Effector memory CD8-positive, alpha-beta T cell (primary cell): ENCODE data around the gene C1orf115.

Experiments used
- ATAC-seq: fragments of 150-1000 bp; cut with Tn5 transposase; replicated peaks from 2 replicates; pipeline ENCODE4 v1.10.0; 2021; ENCODE audit warnings: mild to moderate bottlenecking, moderate library complexity
- DNase-seq, 3 experiments: peaks; one replicate each; pipeline ENCODE4 v3.0.0; 2021
- H3K27ac Mint-ChIP-seq, 2 donors: one replicate each; pipeline ENCODE4 v1.8.0; 2022; ENCODE audit warnings: mild to moderate bottlenecking in 2 of 2, mixed read lengths in 2 of 2, moderate library complexity in 2 of 2
- H3K27me3 Mint-ChIP-seq, 2 donors: one replicate each; pipeline ENCODE4 v1.8.0; 2022; ENCODE audit warnings: mixed read lengths in 2 of 2
- H3K36me3 Mint-ChIP-seq: one replicate; pipeline ENCODE4 v1.8.0; 2022; ENCODE audit warnings: mild to moderate bottlenecking, moderate library complexity, mixed read lengths; ENCODE audit not compliant: insufficient read depth
- H3K4me1 Mint-ChIP-seq, 2 donors: one replicate each; pipeline ENCODE4 v1.8.0; 2022; ENCODE audit warnings: low read depth in 2 of 2, mixed read lengths in 2 of 2
- H3K4me3 Mint-ChIP-seq, 2 donors: one replicate each; pipeline ENCODE4 v1.8.0; 2022; ENCODE audit warnings: mild to moderate bottlenecking in 2 of 2, mixed read lengths in 2 of 2, moderate library complexity in 2 of 2
- H3K9me3 Mint-ChIP-seq, 2 donors: one replicate each; pipeline ENCODE4 v1.8.0; 2022; ENCODE audit warnings: mixed read lengths in 2 of 2
- total RNA-seq, 9 experiments: gene quantifications; one replicate each; lab custom pipeline; 2026; lab: John Stamatoyannopoulos, UW

Gene C1orf115, protein sequence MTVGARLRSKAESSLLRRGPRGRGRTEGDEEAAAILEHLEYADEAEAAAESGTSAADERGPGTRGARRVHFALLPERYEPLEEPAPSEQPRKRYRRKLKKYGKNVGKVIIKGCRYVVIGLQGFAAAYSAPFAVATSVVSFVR
- total RNA-seq, result 0.46 to 3.6 (median 0.88) reads per million in 9 experiments

DNA sequence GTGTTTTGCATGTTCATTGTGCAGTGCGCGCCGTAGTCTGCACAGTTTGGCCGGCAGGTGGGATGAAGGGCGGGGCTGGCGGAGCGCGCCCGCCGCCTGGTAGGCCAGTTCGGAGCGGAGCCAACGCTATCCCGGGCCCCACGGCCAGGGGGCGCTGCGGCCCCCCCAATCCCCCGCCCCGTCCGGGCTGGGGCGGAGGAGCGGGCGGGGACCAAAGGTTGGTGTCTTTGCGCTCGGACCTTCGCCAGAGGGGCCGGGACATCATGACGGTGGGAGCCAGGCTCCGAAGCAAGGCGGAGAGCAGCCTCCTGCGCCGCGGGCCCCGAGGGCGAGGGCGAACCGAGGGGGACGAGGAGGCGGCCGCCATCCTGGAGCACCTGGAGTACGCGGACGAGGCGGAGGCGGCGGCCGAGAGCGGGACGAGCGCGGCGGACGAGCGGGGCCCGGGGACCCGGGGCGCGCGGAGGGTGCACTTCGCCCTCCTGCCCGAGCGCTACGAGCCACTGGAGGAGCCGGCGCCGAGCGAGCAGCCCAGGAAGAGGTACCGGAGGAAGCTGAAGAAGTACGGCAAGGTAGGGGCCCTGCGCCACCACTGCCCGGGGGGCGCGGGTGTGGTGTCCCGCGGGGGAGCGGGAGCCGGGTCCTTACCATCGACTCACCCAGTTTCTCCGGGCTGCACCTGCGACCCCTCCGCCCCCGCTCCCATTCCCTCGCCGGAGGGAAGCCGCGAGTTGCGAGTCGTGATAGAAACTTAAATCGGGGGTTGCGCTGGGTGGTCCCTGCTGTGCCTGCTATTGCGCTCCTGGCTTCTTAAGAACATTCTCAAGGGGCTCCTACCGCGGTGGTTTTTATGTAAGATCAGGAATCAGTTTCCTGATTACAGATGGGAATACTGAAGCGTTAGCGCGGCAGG is at the start of gene C1orf115:
Gene C1orf115 (plus strand): TSS at position 224 of the 913 bp plus-strand sequence. CDS start 40 bp downstream, at position 264.
- ATAC-seq (peak; percentile 94), DNase-seq (peak; percentile 13 to 42 (median 40))
- peaks cover 8 to 28% of the 10 kb centered on the region in 2 donors for H3K27me3 Mint-ChIP-seq
- H3K9me3 Mint-ChIP-seq, result no peaks in the 10 kb centered on the region
- no peak within 1 kb of the TSS for H3K27ac Mint-ChIP-seq
- peaks cover 5% of the 10 kb centered on the region for H3K36me3 Mint-ChIP-seq
- peak within 1 kb of the TSS; percentile 61 to 71 for H3K4me3 Mint-ChIP-seq
- peaks cover 3 to 4% of the 10 kb centered on the region in 2 donors for H3K4me1 Mint-ChIP-seq

DNA sequence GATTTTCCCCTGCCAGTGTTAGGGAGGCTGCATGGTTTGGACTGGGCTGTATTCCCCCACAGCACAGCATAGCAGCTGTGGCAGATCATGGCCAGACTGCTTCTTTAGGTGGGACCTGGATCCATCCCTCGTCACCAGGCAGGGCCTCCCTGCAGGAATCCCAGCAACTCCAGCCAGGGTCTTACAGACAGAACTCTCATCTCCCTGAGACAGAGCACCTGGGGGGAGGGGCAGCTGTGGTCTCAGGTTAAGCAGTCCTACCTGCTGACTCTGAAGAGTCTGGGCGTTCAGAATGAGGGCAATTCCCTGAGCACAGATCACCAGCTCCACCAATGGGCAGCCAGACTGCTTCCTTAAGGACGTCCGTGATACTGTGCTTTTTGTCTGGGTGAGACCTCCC is 47.9 kb upstream of the C1orf115 start:
- no peak overlapping the region for H3K27ac Mint-ChIP-seq
- H3K9me3 Mint-ChIP-seq, result no peaks in the 10 kb centered on the region
- H3K4me3 Mint-ChIP-seq, result no peak overlapping the region
- H3K27me3 Mint-ChIP-seq, result peaks cover 0 to 15% of the 10 kb centered on the region in 2 donors
- DNase-seq (no peak), ATAC-seq (no peak)
- no peaks in the 10 kb centered on the region for H3K4me1 Mint-ChIP-seq
- no peaks in the 10 kb centered on the region for H3K36me3 Mint-ChIP-seq

DNA sequence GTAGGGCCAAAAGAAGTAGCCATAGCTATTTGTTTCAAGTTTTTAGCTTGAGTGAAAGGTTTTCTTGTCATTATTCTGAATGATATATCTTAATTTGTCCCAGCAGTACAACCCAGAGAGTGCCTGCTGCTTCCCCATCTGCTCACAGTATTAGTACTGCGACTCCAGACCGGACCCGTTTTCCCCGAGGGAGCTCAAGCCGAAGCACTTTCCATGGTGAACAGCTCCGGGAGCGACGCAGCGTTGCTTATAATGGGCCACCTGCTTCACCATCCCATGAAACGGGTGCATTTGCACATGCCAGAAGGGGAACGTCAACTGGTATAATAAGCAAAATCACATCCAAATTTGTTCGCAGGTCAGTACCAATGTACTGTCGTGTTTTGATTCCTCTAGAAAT is 37.2 kb upstream of the C1orf115 start:
- Mint-ChIP-seq H3K4me3 (no peak overlapping the region), H3K4me1 (no peaks in the 10 kb centered on the region), H3K27me3 (peaks cover 7 to 10% of the 10 kb centered on the region in 2 donors), H3K9me3 (no peaks in the 10 kb centered on the region), H3K27ac (no peak overlapping the region), H3K36me3 (no peaks in the 10 kb centered on the region)
- ATAC-seq (no peak), DNase-seq (no peak)

DNA sequence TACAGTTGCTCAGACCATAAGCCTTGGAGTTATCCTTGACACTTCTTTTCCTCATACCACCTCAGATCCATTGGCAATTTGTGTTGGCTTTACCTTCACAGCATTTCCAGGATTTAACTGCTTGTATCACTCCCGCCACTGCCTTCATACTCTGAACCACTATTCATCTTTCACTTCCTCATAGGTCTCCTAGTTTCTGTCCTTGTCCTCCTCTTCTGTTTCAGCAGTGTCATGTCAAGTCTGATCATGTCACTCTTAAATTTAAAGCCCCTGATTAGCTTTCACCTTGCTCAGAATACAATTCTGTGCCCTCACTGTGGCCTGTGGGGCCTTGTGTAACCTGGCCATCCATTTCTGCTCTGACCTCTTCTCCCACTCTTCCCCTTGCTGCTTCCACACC is 34.7 kb upstream of the C1orf115 start:
- ATAC-seq (no peak), DNase-seq (no peak)
- Mint-ChIP-seq H3K9me3 (no peaks in the 10 kb centered on the region), H3K36me3 (no peaks in the 10 kb centered on the region), H3K27ac (no peak overlapping the region), H3K27me3 (peaks cover 8 to 10% of the 10 kb centered on the region in 2 donors), H3K4me1 (no peaks in the 10 kb centered on the region), H3K4me3 (no peak overlapping the region)

DNA sequence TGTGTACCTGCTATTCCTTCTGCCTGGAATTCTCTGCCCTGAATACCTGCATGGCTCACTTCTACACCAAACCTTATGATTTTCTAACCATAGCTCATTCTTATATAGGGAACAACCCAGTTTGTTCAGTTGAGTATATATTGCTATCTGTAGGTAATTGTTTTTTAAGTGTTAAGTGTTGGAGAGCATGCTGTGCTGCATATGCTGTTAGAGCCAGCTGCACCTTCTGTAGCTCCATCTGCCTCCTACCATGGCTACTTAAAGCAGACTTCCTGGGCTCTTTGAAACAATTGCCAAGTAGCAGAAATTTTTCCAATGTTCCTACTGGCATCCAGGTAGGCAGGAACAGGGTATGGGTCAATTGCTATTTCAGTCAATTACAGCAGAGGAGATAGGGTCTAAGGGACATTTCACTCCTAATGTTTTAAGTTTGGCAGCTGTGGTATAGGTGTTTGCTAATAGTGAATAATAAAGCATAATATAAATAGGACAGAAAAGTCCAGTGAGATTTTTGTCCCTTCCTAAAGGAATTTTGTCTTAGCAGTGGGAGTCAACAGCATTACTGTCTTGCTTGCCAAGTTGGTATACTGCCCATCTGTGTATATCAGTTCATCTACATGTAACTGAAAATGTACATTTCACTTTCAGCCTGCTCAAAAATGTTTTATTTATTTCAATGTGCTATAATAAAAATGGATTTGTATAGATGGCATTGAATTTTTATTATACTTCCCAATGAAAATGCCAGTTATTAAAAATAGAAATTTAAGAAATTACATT is 34.0 kb upstream of the C1orf115 start:
- H3K4me3 Mint-ChIP-seq, result no peak overlapping the region
- H3K9me3 Mint-ChIP-seq, result no peaks in the 10 kb centered on the region
- H3K27ac Mint-ChIP-seq, result no peak overlapping the region
- no peaks in the 10 kb centered on the region for H3K4me1 Mint-ChIP-seq
- ATAC-seq, result no peak
- no peak for DNase-seq
- H3K27me3 Mint-ChIP-seq, result peaks cover 10 to 14% of the 10 kb centered on the region in 2 donors
- H3K36me3 Mint-ChIP-seq, result no peaks in the 10 kb centered on the region

DNA sequence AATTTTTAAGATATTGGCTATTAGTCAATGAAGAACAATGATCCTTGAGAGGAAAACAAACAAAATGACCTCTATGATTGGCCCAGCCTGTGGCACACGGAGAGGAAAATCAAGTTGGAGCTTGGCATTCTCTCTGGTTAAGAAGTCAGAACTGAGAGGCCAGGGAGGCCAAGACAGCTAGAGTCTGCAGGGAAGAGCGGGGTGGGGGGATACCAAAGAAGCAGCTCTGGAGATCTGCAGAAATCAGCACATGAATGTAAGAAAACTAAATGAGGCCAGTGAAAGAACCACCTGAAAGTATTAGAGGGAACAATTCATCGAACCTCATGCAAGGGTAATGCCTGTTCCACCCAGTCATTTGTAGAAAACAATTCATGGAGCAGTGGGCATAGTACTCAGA is 23.8 kb upstream of the C1orf115 start:
- ATAC-seq, result no peak

DNA sequence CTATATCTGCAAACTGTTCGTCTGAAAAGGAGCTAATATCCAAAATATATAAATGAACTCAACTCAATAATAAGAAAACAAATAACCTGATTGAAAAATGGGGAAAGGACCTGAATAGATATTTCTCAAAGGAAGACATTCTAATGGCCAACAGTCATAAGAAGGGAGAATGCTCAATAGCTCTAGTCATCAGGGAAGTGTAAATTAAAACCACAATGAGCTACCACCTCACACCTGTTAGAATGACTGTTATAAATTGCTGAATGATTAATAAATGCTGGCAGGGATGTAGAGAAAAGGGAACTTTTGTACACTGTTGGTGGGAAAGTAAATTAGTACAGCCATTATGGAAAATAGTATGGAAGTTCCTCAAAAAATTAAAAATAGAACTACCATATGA is 21.2 kb upstream of the C1orf115 start:
- Mint-ChIP-seq H3K4me1 (no peaks in the 10 kb centered on the region), H3K9me3 (peaks cover 0 to 1% of the 10 kb centered on the region in 2 donors), H3K27me3 (peaks cover 16% of the 10 kb centered on the region in 2 donors), H3K36me3 (no peaks in the 10 kb centered on the region), H3K4me3 (no peak overlapping the region), H3K27ac (no peak overlapping the region)
- no peak for ATAC-seq
- DNase-seq, result no peak

More for the DNA sequence above, 23.8 kb upstream of the C1orf115 start:
- Mint-ChIP-seq H3K27ac (no peak overlapping the region), H3K9me3 (peaks cover 0 to 1% of the 10 kb centered on the region in 2 donors), H3K4me1 (no peaks in the 10 kb centered on the region), H3K36me3 (no peaks in the 10 kb centered on the region), H3K27me3 (peaks cover 19 to 21% of the 10 kb centered on the region in 2 donors), H3K4me3 (no peak overlapping the region)
- DNase-seq, result no peak

DNA sequence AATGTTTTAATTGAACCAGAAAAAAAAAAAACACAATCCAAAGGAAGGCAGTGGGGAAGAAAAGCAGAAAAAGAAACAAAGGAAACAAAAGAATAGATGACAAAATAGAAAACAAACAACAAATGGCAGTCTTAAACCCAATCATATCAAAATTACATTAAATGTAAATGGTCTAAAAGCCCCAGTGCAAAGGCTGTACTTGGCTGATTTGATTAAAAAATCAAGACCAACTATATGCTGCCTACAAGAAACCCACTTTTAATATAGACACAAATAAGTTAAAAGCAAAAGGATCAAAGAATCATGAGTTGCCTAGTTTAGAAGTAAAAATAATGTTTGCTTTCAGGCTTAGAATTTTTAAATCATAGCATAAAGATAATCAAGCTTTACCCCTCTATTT is 19.8 kb upstream of the C1orf115 start:
- H3K4me3 Mint-ChIP-seq, result no peak overlapping the region
- H3K9me3 Mint-ChIP-seq, result peaks cover 0 to 1% of the 10 kb centered on the region in 2 donors
- no peak for DNase-seq
- no peak for ATAC-seq
- H3K4me1 Mint-ChIP-seq, result no peaks in the 10 kb centered on the region
- H3K27me3 Mint-ChIP-seq, result peaks cover 9 to 16% of the 10 kb centered on the region in 2 donors
- H3K27ac Mint-ChIP-seq, result no peak overlapping the region
- H3K36me3 Mint-ChIP-seq, result no peaks in the 10 kb centered on the region

DNA sequence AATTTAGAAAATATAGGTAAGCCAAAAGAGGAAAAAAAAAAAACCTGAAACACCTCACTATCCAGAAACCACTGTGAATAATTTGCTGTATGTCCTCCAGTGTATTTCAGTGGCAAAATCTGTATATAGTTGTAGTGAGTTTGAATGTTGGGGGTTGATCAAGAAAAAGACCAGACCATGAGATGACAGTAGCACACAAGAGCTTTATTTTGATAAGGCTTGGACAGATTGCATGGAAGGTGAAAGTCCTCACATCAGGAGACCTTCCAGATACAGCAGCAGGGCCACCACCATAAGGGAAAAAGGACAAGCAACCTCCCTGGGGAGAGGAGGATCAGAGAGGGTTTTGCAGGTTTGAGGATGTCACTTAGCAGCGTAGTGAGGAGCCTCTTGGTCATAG is 16.2 kb upstream of the C1orf115 start:
- no peaks in the 10 kb centered on the region for H3K36me3 Mint-ChIP-seq
- no peak overlapping the region for H3K4me3 Mint-ChIP-seq
- H3K27ac Mint-ChIP-seq, result no peak overlapping the region
- H3K4me1 Mint-ChIP-seq, result no peaks in the 10 kb centered on the region
- no peak for ATAC-seq
- peaks cover 0 to 18% of the 10 kb centered on the region in 2 donors for H3K27me3 Mint-ChIP-seq
- peaks cover 0 to 1% of the 10 kb centered on the region in 2 donors for H3K9me3 Mint-ChIP-seq
- DNase-seq, result no peak

DNA sequence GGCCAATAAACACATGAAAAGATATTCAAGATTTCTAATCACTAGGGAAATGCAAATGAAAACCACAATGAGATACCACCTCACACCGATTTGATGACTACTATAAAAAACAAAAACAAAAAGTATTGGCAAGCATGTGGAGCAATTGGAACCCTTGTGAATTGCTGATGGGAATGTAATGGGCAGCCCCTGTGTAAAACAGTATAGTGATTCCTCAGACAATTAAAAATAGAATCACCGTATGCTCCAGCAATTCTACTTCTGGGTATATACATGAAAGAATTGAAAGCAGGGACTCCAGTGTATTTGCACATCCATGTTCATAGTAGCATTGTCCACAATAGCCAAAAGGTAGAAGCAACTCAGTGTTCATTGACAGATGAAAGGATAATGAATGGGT is 12.9 kb upstream of the C1orf115 start:
- Mint-ChIP-seq H3K4me1 (no peaks in the 10 kb centered on the region), H3K27me3 (peaks cover 0 to 18% of the 10 kb centered on the region in 2 donors), H3K36me3 (no peaks in the 10 kb centered on the region), H3K9me3 (no peaks in the 10 kb centered on the region), H3K4me3 (no peak overlapping the region), H3K27ac (no peak overlapping the region)
- DNase-seq (no peak), ATAC-seq (no peak)

DNA sequence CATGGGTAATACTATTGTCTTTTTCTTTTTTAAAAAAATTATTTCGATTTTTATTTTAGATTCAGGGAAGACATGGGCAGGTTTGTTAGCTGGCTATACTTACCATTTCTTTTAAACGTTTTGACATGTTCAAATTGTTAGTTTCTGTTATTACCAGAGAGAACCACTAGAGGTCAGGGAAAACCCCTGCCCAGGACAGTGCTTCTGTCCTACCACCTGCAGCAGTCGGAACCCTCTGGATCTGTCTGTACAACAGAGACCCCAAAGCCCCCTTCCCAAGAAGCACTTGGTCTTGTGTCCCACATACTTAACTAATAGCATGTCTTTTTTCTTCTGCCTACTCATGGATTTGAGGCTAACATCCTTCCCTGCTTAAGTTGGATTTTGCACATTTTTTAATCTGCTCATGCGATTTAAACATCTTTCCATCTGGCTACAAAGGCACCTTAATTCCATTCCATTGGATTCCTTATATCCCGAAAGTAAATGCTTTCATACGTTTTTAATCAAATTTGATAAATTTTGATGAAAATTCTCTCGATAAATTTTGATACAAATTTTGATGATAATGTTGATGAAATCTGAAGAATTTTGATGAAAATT is 10.0 kb upstream of the C1orf115 start:
- Mint-ChIP-seq H3K27ac (no peak overlapping the region), H3K4me3 (no peak overlapping the region), H3K4me1 (no peaks in the 10 kb centered on the region), H3K36me3 (no peaks in the 10 kb centered on the region), H3K9me3 (no peaks in the 10 kb centered on the region), H3K27me3 (peaks cover 0 to 7% of the 10 kb centered on the region in 2 donors)
- ATAC-seq (peak; percentile 41), DNase-seq (no peak)

DNA sequence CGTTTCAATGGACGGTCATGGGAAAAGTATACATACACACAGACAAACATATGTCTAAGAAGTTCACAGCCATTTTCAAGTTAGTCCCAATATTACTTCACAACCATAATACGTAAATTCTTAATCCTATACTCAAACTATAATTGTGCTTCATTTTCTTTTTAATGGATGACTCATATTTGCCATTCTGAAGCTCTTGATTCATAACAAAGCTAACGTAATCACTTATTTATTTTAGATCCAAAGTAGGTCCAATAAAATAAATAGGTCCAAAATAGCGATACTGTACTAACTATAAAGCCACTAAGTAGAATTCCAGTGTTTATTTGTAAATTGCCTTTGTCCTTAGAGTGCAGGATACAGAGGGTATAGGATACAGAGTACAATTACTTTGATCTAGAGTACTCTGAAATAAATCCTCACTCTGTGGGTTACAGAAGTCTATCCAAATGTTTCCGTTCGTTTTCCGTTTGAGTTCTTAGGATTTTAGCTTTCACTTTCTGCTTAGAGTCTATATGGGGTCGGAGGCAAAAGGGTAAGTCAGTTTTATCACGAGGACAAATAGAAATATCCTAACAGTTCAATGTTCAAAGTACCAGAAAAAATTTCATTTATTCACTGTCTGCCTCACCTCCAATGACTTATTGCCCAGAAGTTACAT is 8.8 kb upstream of the C1orf115 start:
- H3K4me1 Mint-ChIP-seq, result no peaks in the 10 kb centered on the region
- H3K36me3 Mint-ChIP-seq, result peaks cover under 1% of the 10 kb centered on the region
- peaks cover 0 to 2% of the 10 kb centered on the region in 2 donors for H3K27me3 Mint-ChIP-seq
- H3K27ac Mint-ChIP-seq, result no peak overlapping the region
- no peak for DNase-seq
- H3K9me3 Mint-ChIP-seq, result no peaks in the 10 kb centered on the region
- no peak overlapping the region for H3K4me3 Mint-ChIP-seq
- ATAC-seq, result no peak
